Neural cell (in vitro differentiated cells): Measurements from ENCODE around the gene SLFN11. TPM values are rescaled to one million over a fixed set of nuclear protein-coding genes. Genes with fewer than 3 reads are reported as not detected.
"Not testable (repeated sequence)": the region's sequence is repeated elsewhere in the genome, so short reads cannot be mapped to it uniquely, and the experiment has no call there.

Source experiments
- H2AFZ ChIP-seq: fragments of 200-600, 300-800 bp; sonication (generic), shearing (Covaris generic); 2 replicates; pipeline ENCODE4 v1.6.0; 2014; ENCODE audit warnings: low read depth, mild to moderate bottlenecking, antibody characterized with exemption, low read length, moderate library complexity
- H3F3A ChIP-seq: fragments of 200-600 bp; shearing (Covaris generic); 2 replicates; pipeline ENCODE4 v1.6.1; 2016; ENCODE audit warnings: mild to moderate bottlenecking, moderate library complexity, mixed read lengths, antibody characterized with exemption, low read length; ENCODE audit not compliant: insufficient read depth, poor library complexity, severe bottlenecking
- H3K27ac ChIP-seq: fragments of 200-600, 300-800 bp; sonication (generic), shearing (Covaris generic); 2 replicates; pipeline ENCODE4 v1.5.1; 2014; ENCODE audit warnings: mild to moderate bottlenecking, low read length, moderate library complexity
- H3K27me3 ChIP-seq: fragments of 300-800, 200-600 bp; sonication (generic), shearing (Covaris generic); 2 replicates; pipeline ENCODE4 v1.6.0; 2014; ENCODE audit warnings: mild to moderate bottlenecking, low read depth, low read length, moderate library complexity; ENCODE audit not compliant: insufficient read depth
- H3K36me3 ChIP-seq: fragments of 300-800, 200-600 bp; sonication (generic), shearing (Covaris generic); 2 replicates; pipeline ENCODE4 v1.5.1; 2014; ENCODE audit warnings: mild to moderate bottlenecking, antibody characterized with exemption, low read length, moderate library complexity; ENCODE audit not compliant: insufficient read depth
- H3K4me2 ChIP-seq: fragments of 300-800, 200-600 bp; sonication (generic), shearing (Covaris generic); 2 replicates; pipeline ENCODE4 v1.6.0; 2014; ENCODE audit warnings: mild to moderate bottlenecking, low read length
- H3K4me3 ChIP-seq: fragments of 300-800, 200-600 bp; sonication (generic), shearing (Covaris generic); 2 replicates; pipeline ENCODE4 v1.5.1; 2014; ENCODE audit warnings: mild to moderate bottlenecking, low read length, moderate library complexity
- H3K79me2 ChIP-seq: fragments of 200-600 bp; shearing (Covaris generic); replicated peaks from 2 replicates; pipeline ENCODE4 v1.6.0; 2014; ENCODE audit warnings: mild to moderate bottlenecking, low read length, moderate library complexity; ENCODE audit not compliant: insufficient read depth
- H3K9ac ChIP-seq: fragments of 300-800, 200-600 bp; sonication (generic), shearing (Covaris generic); 2 replicates; pipeline ENCODE4 v1.6.1; 2016; ENCODE audit warnings: mild to moderate bottlenecking, low read length, mixed read lengths
- H3K9me2 ChIP-seq: fragments of 200-600 bp; shearing (Covaris generic); 2 replicates; pipeline ENCODE4 v1.6.1; 2016; ENCODE audit warnings: mild to moderate bottlenecking, low read length, mixed read lengths; ENCODE audit not compliant: insufficient read depth
- H3K9me3 ChIP-seq: fragments of 200-600, 300-800 bp; sonication (generic), shearing (Covaris generic); 2 replicates; pipeline ENCODE4 v1.6.1; 2016; ENCODE audit warnings: mild to moderate bottlenecking, mixed run types, low read length, moderate library complexity, mixed read lengths
- H4K20me1 ChIP-seq: fragments of 200-600 bp; shearing (Covaris generic); 2 replicates; pipeline ENCODE4 v1.6.1; 2016; ENCODE audit warnings: mild to moderate bottlenecking, mixed run types; ENCODE audit not compliant: insufficient read depth
- CTCF ChIP-seq: fragments of 450-650 bp; IDR thresholded peaks from 2 replicates; pipeline ENCODE4 v1.5.1; 2014; ENCODE audit warnings: antibody characterized with exemption, mild to moderate bottlenecking, moderate library complexity; ENCODE audit not compliant: poor library complexity, severe bottlenecking
- EP300 ChIP-seq: fragments of 450-650 bp; conservative IDR thresholded peaks from 2 replicates; pipeline ENCODE4 v1.6.1; 2014; ENCODE audit warnings: antibody characterized with exemption, mild to moderate bottlenecking, moderate library complexity; ENCODE audit not compliant: poor library complexity, severe bottlenecking
- EZH2 ChIP-seq: fragments of 200-600, 300-800 bp; shearing (Covaris generic), sonication (generic); IDR thresholded peaks from 2 replicates; pipeline ENCODE4 v1.6.1; 2014; ENCODE audit warnings: antibody characterized with exemption, low read length, borderline replicate concordance, mild to moderate bottlenecking; ENCODE audit not compliant: insufficient read depth, poor library complexity, severe bottlenecking
- MXI1 ChIP-seq: fragments of 450-650 bp; conservative IDR thresholded peaks from 2 replicates; pipeline ENCODE4 v1.6.1; 2014; ENCODE audit warnings: antibody characterized with exemption, mild to moderate bottlenecking; ENCODE audit not compliant: poor library complexity, severe bottlenecking
- POLR2AphosphoS5 ChIP-seq: IDR thresholded peaks from 2 replicates; pipeline ENCODE4 v1.6.1; 2012
- RAD21 ChIP-seq: fragments of 450-650 bp; conservative IDR thresholded peaks from 2 replicates; pipeline ENCODE4 v1.6.1; 2014; ENCODE audit warnings: antibody characterized with exemption, mild to moderate bottlenecking, moderate library complexity
- SMC3 ChIP-seq: fragments of 450-650 bp; conservative IDR thresholded peaks from 2 replicates; pipeline ENCODE4 v1.6.1; 2014; ENCODE audit warnings: antibody characterized with exemption, mild to moderate bottlenecking, moderate library complexity; ENCODE audit not compliant: poor library complexity
- TAF1 ChIP-seq: IDR thresholded peaks from 2 replicates; pipeline ENCODE4 v1.6.1; 2012; ENCODE audit warnings: low read depth
- polyA plus RNA-seq: library from polyadenylated mRNA; depleted of rRNA; stranded (reverse); fragments of >200 nt; gene quantifications from 2 replicates; pipeline ENCODE4 v1.2.3, GENCODE V29; 2014
- small RNA-seq, 3 experiments: library from RNA; depleted of rRNA; stranded (forward); fragments of <200 nt; gene quantifications; one replicate each; pipeline ENCODE3, GENCODE V24; 2012
- TF ChIP-seq, protein P1 (sequence below): IDR thresholded peaks from 2 replicates; pipeline ENCODE4 v1.6.1; 2012; ENCODE audit warnings: borderline replicate concordance

Gene SLFN11
- polyA plus RNA-seq, 1 donor from 2014 or later: not detected

GRCh38 chr17:35312346-35312745, 61.1 kb downstream of the SLFN11 start:
- Histone ChIP-seq H3F3A (no peaks in the 10 kb centered on the region), H3K9ac (no peak overlapping the region), H3K9me2 (no peaks in the 10 kb centered on the region), H4K20me1 (no peaks in the 10 kb centered on the region), H3K36me3 (no peaks in the 10 kb centered on the region), H3K9me3 (no peaks in the 10 kb centered on the region), H3K4me2 (no peak overlapping the region), H3K27me3 (peaks cover 13% of the 10 kb centered on the region), H3K27ac (no peak overlapping the region), H2AFZ (no peak overlapping the region), H3K4me3 (no peak overlapping the region), H3K79me2 (no peaks in the 10 kb centered on the region)
- TF ChIP-seq SMC3 (no peak), MXI1 (no peak), POLR2AphosphoS5 (no peak), EZH2 (no peak), RAD21 (no peak), CTCF (no peak), TAF1 (no peak), EP300 (no peak)
- TF ChIP-seq, protein P1, sequence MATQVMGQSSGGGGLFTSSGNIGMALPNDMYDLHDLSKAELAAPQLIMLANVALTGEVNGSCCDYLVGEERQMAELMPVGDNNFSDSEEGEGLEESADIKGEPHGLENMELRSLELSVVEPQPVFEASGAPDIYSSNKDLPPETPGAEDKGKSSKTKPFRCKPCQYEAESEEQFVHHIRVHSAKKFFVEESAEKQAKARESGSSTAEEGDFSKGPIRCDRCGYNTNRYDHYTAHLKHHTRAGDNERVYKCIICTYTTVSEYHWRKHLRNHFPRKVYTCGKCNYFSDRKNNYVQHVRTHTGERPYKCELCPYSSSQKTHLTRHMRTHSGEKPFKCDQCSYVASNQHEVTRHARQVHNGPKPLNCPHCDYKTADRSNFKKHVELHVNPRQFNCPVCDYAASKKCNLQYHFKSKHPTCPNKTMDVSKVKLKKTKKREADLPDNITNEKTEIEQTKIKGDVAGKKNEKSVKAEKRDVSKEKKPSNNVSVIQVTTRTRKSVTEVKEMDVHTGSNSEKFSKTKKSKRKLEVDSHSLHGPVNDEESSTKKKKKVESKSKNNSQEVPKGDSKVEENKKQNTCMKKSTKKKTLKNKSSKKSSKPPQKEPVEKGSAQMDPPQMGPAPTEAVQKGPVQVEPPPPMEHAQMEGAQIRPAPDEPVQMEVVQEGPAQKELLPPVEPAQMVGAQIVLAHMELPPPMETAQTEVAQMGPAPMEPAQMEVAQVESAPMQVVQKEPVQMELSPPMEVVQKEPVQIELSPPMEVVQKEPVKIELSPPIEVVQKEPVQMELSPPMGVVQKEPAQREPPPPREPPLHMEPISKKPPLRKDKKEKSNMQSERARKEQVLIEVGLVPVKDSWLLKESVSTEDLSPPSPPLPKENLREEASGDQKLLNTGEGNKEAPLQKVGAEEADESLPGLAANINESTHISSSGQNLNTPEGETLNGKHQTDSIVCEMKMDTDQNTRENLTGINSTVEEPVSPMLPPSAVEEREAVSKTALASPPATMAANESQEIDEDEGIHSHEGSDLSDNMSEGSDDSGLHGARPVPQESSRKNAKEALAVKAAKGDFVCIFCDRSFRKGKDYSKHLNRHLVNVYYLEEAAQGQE: no peak

DNA sequence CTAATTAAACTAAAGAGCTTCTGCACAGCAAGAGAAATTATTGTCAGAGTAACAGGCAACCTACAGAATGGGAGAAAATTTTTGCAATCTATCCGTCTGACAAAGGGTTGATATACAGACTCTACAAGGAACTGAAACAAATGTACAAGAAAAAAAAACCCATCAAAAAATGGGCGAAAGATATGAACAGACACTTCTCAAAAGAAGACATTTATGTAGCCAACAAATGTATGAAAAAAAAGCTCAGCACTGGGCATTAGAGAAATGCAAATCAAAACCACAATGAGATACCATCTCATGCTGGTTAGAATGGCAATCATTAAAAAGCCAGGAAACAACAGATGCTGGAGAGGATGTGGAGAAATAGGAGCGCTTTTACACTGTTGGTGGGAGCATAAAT, 64.1 kb downstream of the SLFN11 start:
- H2AFZ ChIP-seq, H4K20me1 ChIP-seq, H3K79me2 ChIP-seq, H3K9me3 ChIP-seq, H3K4me2 ChIP-seq, H3K9me2 ChIP-seq, H3K27ac ChIP-seq, H3K4me3 ChIP-seq, H3K36me3 ChIP-seq, H3K9ac ChIP-seq, H3F3A ChIP-seq: not testable (repeated sequence)
- peaks cover 13% of the 10 kb centered on the region for H3K27me3 ChIP-seq

Small RNA genes lying within 50 kb of the gene (small RNA-seq; reads per million reads assigned to genes)
- 0 reads per million in 3 experiments for gene AC060766.3
- gene AC060766.5: 0 reads per million in 3 experiments

Other genes with a start within 250 kb of the SLFN11 start
- 30.8 and 43.0 TPM in 2 replicates for gene NLE1, start 231.3 kb downstream of the SLFN11 start, polyA plus RNA-seq
- not detected in 2 replicates for gene UNC45B, start 225.8 kb downstream of the SLFN11 start, polyA plus RNA-seq
- gene SLC35G3, start 179.2 kb downstream of the SLFN11 start, polyA plus RNA-seq: not detected in 2 replicates
- gene SLFN5, start 130.5 kb downstream of the SLFN11 start, polyA plus RNA-seq: 2.1 and 2.5 TPM in 2 replicates
- not detected in 2 replicates for gene SLFN12, start 58.9 kb upstream of the SLFN11 start, polyA plus RNA-seq
- 0.20 TPM in 1 of 2 replicates, not detected in the other for gene SLFN13, start 75.1 kb upstream of the SLFN11 start, polyA plus RNA-seq
- gene SLFN12L, start 164.1 kb upstream of the SLFN11 start, polyA plus RNA-seq: not detected in 2 replicates
- gene SLFN14, start 187.2 kb upstream of the SLFN11 start, polyA plus RNA-seq: not detected in 2 replicates
- 3.8 and 7.3 TPM in 2 replicates for gene PEX12, start 204.9 kb upstream of the SLFN11 start, polyA plus RNA-seq
- gene AP2B1, start 213.7 kb upstream of the SLFN11 start, polyA plus RNA-seq: 59.5 and 65.1 TPM in 2 replicates